BJ (cell line): ENCODE results near the gene COMMD9. TPM values are rescaled to one million over a fixed set of nuclear protein-coding genes. Genes with fewer than 3 reads are reported as not detected.

Experiments used
- CTCF ChIA-PET: fragments of 350-600 bp; formaldehyde crosslinking; extraction: SDS; loops from one replicate; lab custom pipeline; 2021; ENCODE audit warnings: antibody characterized with exemption, inconsistent platforms; lab: Yijun Ruan, JAX
- POLR2A ChIA-PET: fragments of 300-600 bp; sonication (Branson Sonifier 250); formaldehyde crosslinking; extraction: SDS; loops from one replicate; lab custom pipeline; 2021; ENCODE audit warnings: antibody characterized with exemption; lab: Charles Lee
- DNase-seq: peaks from one replicate; pipeline ENCODE4 v3.0.0-alpha.2; 2011; ENCODE audit warnings: low read depth
- H3K27me3 ChIP-seq: 2 replicates; pipeline ENCODE4 v1.6.0; 2011; ENCODE audit warnings: low read length; ENCODE audit not compliant: control insufficient read depth, insufficient read depth
- H3K36me3 ChIP-seq: 2 replicates; pipeline ENCODE4 v1.5.1; 2011; ENCODE audit warnings: low read length; ENCODE audit not compliant: control insufficient read depth, insufficient read depth
- H3K4me3 ChIP-seq: 2 replicates; pipeline ENCODE4 v1.5.1; 2011; ENCODE audit warnings: low read depth, mild to moderate bottlenecking, control low read depth, low read length
- CTCF ChIP-seq: IDR thresholded peaks from 2 replicates; pipeline ENCODE4 v1.5.1; 2011; ENCODE audit warnings: low read depth, mild to moderate bottlenecking, control low read depth, inconsistent platforms, low read length, moderate library complexity; ENCODE audit not compliant: insufficient read depth
- polyA plus RNA-seq: library from polyadenylated mRNA; depleted of rRNA; stranded (reverse); fragments of >200 nt; gene quantifications from 2 replicates; pipeline ENCODE4 v1.2.3, GENCODE V29; 2011

COMMD9 gene
- polyA plus RNA-seq, 1 experiment: 89.9 TPM

- Histone ChIP-seq H3K4me3 (no peak overlapping the region), H3K27me3 (no peaks in the 10 kb centered on the region), H3K36me3 (peaks cover 3% of the 10 kb centered on the region)
- no peak for TF ChIP-seq CTCF
- no peak for DNase-seq
- POLR2A ChIA-PET: no interaction called here
- CTCF ChIA-PET: interaction anchor here (1.0 to 1.2 kb wide), 2 partner anchors 8 to 16 kb away, joined by 3 read pairs; no protein-coding TSS in a partner anchor
Measured at GRCh38 chr11:36281850-36282249, 7.4 kb downstream of the COMMD9 start.

DNA sequence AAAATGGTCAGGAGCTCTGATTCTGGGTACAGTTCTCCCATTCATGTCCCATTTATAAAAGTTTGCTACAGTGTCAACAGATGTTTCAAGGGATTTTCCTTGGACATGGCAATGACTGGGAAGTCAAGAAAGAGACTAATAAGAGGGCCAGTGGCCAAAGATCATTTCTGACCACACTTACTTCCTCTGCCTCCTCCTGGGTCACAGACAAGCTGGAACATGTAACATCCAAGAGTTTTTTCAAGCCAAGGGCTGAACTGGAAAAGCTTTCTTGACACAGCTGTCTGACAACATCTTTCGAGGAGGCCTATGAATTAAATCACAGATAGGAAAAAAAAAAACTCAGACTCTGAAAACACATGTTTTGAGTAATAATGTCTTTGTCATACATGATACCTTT, 8.7 kb downstream of the COMMD9 start:
- Histone ChIP-seq H3K36me3 (peaks cover 8% of the 10 kb centered on the region), H3K4me3 (no peak overlapping the region), H3K27me3 (no peaks in the 10 kb centered on the region)
- DNase-seq: no peak
- POLR2A ChIA-PET: no interaction called here
- TF ChIP-seq CTCF: no peak
- CTCF ChIA-PET: interaction anchor here (0.7 to 1.4 kb wide), 3 partner anchors 10 to 14 kb away, joined by 3 read pairs; no protein-coding TSS in a partner anchor

DNA sequence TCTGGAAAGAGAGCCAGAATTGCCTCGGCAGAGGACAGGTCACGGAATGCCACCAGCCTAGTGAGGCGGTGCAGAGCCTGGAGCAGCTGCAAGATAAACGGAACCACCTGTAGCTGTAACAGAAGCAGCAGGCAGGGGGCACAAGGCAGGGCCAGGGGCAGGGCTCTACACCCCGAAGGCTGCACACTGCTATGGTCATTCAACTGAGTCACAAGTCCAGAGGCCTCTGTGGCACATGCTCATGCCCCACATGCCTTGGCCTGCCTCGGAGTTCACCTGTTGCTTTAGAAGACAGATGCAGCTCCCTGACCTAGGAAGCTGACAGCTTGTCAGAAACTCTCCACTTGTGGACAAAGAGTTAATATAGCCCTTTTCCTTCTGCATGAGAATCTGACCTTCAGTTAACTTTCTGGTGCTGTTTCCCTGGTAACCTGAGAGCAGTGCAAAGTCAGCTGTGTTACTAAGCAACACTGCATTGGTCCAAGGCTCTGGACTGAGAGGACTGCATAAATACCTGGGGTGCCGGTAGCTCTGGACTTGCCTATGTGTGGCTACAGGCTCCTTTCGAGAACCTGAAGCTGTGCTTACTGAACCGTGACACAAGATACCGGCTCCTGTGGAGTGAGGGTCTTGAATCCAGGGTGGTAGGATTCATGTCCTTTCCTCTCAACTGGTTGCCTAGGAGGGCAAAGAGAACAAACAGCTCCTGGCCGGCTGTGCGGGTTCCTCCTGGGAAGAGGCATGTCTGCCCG, 10.5 kb downstream of the COMMD9 start:
- ChIA-PET POLR2A (no interaction called here), CTCF (interaction anchor here (0.6 to 1.8 kb wide), 5 partner anchors 10 to 214 kb away, joined by 3 to 9 read pairs (median 3); no protein-coding TSS in a partner anchor)
- no peak; the same call in 1 of the 2 replicates for TF ChIP-seq CTCF
- DNase-seq: no peak
- Histone ChIP-seq H3K27me3 (no peaks in the 10 kb centered on the region), H3K4me3 (no peak overlapping the region), H3K36me3 (peaks cover 16% of the 10 kb centered on the region)

- H3K27me3 ChIP-seq: no peaks in the 10 kb centered on the region
- no peak overlapping the region for H3K4me3 ChIP-seq
- peaks cover 18% of the 10 kb centered on the region for H3K36me3 ChIP-seq
- ChIA-PET CTCF (interaction anchor here (0.5 to 2.8 kb wide), 4 partner anchors 8 to 452 kb away, joined by 3 to 21 read pairs (median 6); no protein-coding TSS in a partner anchor), POLR2A (no interaction called here)
- no peak for TF ChIP-seq CTCF
- no peak for DNase-seq
Measured at GRCh38 chr11:36274414-36274813, 14.8 kb downstream of the COMMD9 start.

DNA sequence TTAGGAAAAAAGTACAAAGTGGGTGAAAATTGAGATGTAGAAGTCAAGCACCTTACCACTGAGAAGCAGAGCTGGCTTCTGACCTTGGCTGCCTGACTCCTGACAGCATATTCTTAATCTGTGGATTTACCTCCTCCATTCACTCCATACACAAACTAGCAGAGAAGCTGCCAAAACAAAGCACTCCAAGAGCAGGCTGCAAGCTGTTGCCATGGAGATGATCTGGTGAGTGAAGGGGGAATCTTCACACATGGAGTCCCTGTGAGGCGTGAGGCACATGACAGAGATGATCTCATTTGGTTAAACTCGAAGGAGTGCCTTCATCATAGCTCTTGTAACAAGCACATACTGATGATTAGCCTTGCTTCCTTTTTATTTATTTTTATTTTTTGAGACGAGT, 16.1 kb downstream of the COMMD9 start:
- ChIA-PET POLR2A (no interaction called here), CTCF (interaction anchor here (0.6 to 2.8 kb wide), 5 partner anchors 14 to 551 kb away, joined by 3 to 7 read pairs (median 5); no protein-coding TSS in a partner anchor)
- no peak overlapping the region for H3K4me3 ChIP-seq
- no peaks in the 10 kb centered on the region for H3K27me3 ChIP-seq
- no peak for DNase-seq
- TF ChIP-seq CTCF: no peak
- peaks cover 15% of the 10 kb centered on the region for H3K36me3 ChIP-seq
